Measurements from ENCODE around the gene COX6A2.
A peak's percentile ranks its signal among the peaks of the same experiment; 100 is the strongest.
"Not testable (repeated sequence)": the region's sequence is repeated elsewhere in the genome, so short reads cannot be mapped to it uniquely, and the experiment has no call there.

The COX6A2 gene

GRCh38 chr16:31461921-31462804, 34.0 kb upstream of the COX6A2 start:
- DNase-seq = no peak

DNA sequence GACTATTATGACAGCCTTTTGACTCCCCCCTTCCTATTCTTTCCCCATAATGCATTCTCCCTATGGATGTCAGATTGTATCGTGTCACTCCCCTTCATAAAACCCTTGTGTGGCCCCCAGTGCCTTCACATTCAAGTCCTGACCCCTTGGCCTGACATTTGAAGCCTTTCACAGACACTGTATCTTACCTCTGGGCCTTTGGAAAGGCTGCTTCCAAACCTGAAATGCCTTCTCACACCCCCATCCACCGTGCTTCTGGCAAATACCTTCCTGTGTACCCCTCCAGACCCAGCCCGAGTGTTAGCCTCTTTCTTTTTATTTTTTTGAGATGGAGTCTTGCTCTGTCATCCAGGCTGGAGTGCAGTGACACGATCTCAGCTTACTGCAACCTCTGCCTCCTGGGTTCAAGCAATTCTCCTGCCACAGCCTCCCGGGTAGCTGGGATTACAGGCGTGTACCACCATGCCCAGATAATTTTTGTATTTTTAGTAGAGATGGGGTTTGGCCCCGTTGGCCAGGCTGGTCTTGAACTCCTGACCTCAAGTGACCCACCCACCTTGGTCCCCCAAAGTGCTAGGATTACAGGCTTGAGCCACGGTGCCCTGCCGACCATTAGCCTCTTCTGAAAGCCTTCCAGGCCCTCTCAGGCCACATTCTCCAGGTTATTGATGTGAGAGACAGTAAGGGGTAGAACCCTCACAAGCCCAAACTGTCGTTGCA, 33.2 kb upstream of the COX6A2 start:
- no peak for DNase-seq

- no peak for DNase-seq
Observed at GRCh38 chr16:31460582-31461002, 32.4 kb upstream of the COX6A2 start.

DNA sequence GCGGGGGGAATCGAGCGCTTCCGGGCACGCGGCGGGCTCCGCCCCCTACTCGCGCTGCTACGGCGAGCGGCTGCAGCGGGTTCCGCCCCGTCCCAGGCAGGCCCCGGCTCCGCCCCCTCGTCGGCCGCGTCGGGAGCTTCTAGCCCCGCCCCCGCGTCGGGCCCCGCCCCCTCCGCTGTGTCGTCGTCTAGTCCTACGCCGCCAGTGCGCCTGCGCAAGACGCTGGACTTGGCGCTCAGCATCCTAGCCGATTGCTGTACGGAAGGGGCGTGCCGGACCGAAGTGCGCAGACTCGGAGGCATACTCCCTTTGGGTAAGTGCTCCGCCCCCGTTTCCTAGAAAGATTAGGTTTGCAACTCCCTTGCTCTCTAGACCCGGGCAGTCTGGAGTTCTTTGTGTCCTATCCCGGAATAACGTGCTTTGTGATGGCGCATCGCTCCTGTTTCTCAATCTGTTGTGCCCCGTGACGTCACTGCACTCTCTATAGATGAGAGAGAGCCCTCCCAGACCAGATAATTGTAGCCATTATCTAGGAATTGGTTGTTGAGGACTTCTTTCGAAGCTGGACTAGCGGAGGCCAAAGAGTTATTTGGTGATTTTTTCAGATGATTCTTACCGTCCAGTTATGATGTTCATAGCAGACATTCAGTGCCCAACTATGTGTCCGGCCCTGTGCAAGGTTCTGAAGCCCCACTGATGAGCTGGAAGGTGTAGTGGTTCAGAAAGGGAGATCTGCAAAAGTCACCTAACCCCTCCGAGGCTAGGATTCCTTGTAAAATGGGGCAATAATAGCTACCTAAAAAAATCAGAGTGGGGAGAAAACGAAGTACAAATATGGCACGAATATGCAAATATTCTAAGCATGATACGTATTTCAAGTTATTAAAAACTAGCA, 31.8 kb upstream of the COX6A2 start:
- DNase-seq = peak; percentile 100

DNA sequence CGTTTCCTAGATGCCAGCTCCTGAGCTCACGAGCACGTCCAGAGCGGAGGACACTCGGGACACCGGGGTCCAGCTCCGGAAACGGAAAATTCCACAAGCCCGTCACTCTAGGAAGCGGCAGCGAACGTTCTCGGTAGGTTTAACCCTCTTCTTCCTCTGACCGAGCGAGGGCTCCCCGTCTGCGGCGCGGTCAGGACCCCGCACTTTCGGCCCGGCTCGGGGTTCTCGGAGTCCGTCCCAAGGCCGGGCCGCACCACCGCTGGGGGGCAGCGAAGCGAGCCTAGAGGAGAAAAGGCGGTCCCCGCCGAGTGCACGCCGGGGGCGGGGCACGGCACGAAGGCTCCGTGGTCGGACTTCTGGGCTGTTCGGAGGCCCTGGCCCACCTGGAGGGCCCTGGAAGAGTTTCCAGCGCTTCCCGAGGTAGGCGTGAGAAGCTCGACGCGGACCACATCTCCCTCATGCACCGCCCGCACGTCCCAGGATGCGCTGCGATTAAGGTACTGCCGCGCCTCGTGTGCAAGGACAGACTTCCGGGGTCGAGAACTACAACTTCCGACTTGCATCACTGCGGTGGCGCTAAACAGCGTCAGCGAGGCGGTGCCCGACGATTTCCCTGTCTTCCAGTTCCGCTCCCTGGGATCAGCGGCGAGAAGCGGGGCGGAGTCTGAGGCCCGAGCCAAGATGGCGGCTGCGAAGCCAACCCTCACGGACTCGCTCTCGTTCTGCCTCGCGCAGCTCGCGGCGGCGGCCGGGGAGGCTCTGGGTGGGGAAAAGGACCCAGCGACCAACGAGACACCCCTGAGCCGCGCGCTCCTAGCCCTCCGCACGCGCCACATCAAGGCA, 30.9 kb upstream of the COX6A2 start, which contains the start of gene ARMC5:
Gene ARMC5 (plus strand): TSS at position 658 of the 843 bp plus-strand sequence. CDS start 24 bp downstream, at position 682.
- peak; percentile 96 for DNase-seq

GRCh38 chr16:31458073-31458843, 30.1 kb upstream of the COX6A2 start:
- peak; percentile 79 for DNase-seq

DNA sequence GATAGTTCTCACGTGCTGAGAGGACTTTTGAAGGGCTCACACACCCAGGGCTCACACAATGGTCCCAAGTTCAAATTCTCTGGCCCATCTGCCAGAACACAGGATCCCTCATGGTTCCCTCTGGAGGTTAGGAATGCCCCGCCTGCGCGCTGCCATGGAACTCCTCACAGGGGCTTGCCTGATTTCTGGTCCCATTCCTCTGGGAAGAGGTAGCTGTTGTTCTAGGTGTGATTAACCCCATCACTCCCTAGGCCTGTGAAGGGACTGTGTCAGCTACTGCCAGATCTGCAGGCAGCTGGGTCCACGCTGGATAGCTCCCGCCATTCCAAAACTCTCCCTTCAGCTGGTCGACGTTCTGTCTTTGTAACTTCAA, 28.8 kb upstream of the COX6A2 start:
- DNase-seq = no peak

- no peak for DNase-seq
Observed at GRCh38 chr16:31455601-31456314, 27.6 kb upstream of the COX6A2 start.

DNA sequence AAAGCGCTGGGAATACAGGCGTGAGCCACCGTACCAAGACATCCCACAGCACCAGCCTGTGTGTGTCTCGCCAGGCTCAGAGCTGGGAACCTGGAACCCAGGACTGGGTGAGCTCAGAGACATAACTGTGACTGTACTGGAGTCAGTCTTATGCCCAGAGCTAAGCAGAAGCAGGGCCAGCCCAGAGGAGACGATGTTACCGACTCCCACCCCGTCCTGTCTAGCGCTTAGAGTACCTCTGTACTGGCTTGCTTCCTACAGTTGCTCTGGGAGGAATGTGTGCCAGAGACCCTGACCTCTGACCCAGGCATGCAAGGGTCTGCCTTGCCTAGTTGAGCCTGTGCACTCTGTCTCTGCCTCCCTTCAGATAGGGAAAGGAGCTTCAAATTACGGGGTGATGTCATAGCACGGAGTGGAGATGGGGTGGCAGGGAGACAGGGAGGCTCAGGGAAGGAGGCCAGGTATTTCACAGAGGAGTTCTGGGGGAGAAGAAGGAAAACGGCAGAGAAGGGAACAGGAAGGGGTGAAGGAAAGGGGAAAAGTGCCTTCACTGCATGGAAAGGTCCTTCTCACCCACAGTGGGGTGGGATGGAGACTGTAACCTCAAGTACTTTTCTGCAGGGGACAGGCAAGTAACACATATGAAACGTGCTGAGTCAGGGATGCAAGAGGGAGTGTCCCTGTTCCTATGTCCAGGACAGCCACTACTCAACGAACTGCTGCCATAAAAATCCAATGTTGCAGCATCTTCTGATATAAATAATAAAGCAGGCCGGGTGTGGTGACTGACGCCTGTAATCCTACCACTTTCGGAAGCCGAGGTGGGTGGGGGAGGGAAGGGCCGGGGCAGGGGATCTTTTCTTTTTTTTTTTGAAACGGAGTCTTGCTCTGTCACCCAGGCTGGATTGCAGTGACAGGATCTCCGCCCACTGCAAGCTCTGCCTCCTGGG, 25.4 kb upstream of the COX6A2 start:
- no peak for DNase-seq

DNA sequence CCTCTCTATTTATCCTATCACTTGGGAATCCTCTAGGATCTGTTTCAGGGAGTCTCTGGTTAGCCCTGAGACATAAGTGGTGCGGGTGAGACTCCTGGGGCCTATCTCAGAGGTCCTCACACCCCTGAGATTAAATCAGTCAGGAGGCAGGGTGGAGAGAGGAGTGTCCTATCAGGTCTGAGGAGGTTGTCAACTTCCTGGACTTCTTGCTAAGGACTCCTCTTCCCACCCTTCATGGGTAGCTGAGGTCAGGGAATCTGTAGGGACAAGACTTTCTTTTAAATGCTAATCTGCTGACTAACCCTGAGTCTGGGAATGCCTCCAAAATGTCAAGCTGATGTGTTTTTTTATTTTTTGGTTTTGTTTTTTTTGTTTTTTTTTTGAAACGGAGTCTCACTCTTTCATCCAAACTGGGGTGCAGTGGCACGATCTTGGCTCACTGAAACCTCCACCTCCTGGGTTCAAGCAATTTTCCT, 24.5 kb upstream of the COX6A2 start:
- DNase-seq = no peak

DNA sequence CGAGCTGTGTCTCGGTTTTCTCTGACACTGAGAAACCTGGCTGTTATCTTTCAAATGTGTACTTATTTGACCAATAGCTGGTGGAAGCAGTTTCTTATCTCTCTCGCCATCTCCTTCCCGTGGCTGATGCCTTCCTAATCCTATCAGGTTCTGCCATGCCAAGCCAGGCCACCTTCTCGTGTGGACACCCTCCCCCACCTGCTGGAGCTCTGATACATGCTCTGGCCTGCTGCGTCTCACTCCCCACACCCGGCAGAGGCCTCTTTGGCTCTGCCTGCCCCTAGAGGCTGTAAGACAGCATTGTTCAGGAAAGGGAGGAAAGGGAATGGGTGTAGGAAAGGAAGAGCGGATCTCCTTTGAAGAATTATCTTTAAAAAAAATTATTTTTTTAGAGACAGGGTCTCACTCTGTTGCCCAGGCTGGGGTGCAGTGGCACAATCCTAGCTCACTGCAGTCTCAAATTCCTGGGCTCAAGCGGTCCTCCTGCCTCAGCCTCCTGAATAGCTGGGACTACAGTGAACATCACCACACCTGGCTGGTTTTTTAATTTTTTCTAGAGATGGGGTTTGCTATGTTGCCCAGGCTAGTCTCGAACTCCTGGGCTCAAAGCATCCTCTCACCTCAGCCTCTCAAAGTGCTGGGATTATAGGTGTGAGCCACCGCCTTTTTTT, 23.7 kb upstream of the COX6A2 start:
- DNase-seq = no peak

DNA sequence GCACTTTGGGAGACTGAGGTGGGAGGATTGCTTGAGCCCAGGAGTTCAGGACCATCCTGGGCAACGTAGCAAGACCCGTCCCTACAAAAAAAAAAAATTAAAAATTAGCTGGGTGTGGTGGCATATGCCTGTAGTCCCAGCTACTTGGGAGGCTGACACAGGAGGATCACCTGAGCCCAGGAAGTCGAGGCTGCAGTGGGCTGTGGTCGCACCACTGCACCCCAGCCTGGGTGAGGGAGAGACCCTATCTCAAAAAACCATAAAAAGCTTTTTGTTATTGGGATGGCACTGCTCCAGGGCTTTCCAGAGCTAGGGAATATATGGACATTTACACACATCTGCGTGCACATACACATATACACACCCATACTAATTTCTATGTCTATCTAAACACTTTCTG, 23.0 kb upstream of the COX6A2 start:
- DNase-seq = no peak

DNA sequence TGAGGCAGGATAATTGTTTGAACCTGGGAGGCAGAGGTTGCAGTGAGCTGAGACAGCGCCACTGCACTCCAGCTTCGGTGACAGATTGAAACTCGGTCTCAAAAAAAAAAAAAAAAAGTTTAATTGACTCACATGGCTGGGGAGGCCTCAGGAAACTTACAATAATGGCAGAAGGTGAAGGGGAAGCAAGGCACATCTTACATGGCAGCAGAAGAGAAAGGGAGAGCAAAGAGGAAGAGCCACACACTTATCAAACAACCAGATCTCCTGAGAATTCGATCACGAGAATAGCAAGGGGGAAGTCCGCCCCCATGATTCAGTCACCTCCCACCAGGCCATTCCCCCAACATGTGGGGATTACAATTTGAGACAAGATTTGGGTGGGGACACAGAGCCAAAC, 17.8 kb upstream of the COX6A2 start:
- DNase-seq = not testable (repeated sequence)

DNA sequence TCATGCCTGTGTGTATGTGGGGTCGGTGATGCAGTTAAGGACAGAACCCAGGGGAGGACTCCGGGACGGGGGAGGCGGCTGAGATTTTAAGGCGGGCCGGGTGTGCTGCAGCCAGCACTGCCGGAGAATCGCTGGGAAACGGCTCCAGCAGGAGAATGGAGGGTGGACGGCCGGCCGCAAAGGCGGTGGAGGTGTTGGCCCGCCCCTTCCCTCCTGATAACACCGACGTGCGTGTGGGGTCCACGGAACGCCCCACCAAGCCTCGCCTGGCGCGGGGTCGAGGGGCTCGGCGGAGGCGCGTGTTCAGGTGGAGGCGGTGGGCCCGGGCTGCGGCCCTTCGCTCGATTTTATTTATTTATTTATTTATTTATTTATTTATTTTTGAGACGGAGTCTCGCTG, 13.8 kb upstream of the COX6A2 start:
- DNase-seq = no peak

- no peak for DNase-seq
Observed at GRCh38 chr16:31440516-31441184, 12.5 kb upstream of the COX6A2 start.

DNA sequence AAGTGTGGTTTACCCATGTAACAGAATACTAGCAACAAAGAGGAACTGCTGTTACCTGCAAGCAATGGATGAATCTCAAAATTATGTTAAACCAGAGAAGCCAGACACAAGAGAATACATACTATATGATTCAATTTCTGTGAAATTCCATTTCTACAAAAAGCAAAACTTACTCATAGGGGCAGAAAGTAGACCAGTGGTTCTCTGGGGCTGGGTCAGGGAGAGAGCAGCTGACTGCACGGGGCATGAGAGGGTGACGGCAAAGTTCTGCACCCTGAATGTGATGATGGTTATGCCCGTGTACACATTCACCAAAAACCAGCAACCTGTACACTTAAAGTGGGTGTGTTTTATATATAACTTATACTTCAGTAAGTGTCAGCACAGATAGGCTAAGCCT, 11.4 kb upstream of the COX6A2 start:
- DNase-seq = no peak

DNA sequence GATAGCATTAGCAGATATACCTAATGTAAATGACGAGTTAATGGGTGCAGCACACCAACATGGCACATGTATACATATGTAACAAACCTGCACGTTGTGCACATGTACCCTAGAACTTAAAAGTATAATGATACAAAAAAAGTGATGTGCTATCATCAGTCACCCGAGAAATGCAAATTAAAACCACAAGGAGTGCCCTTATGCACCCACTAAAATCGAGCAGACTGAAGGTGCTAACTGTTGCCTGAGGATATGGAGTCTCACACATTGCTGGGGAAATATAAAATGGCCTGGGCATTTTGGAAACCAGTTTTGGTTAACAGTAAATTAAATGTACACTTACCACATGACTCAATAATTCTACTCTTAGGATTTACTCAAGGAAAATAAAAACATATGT, 10.9 kb upstream of the COX6A2 start:
- DNase-seq = not testable (repeated sequence)

- DNase-seq = no peak
Observed at GRCh38 chr16:31438414-31438813, 10.3 kb upstream of the COX6A2 start.

All from activated CD8-positive, alpha-beta memory T cell treated with anti-CD3 and anti-CD28 coated beads, Interleukin-2, amount 50 U/mL, for 48 hours (primary cell).